NCI-H460 (cell line): ENCODE results near the gene AKT1S1. TPM values are rescaled to one million over a fixed set of nuclear protein-coding genes. Genes with fewer than 3 reads are reported as not detected.

Experiments
- DNase-seq: peaks from one replicate; pipeline ENCODE4 v3.0.0-alpha.2; 2016; ENCODE audit warnings: low read depth; ENCODE audit errors: extremely low read depth
- total RNA-seq: library from RNA; depleted of rRNA; stranded (reverse); fragments of >200 nt; shearing (Covaris generic); gene quantifications from 2 replicates; pipeline ENCODE4 v1.2.3, GENCODE V29; 2014

The AKT1S1 gene
- total RNA-seq, 1 experiment from 2014 or later: 17.0 TPM

DNA sequence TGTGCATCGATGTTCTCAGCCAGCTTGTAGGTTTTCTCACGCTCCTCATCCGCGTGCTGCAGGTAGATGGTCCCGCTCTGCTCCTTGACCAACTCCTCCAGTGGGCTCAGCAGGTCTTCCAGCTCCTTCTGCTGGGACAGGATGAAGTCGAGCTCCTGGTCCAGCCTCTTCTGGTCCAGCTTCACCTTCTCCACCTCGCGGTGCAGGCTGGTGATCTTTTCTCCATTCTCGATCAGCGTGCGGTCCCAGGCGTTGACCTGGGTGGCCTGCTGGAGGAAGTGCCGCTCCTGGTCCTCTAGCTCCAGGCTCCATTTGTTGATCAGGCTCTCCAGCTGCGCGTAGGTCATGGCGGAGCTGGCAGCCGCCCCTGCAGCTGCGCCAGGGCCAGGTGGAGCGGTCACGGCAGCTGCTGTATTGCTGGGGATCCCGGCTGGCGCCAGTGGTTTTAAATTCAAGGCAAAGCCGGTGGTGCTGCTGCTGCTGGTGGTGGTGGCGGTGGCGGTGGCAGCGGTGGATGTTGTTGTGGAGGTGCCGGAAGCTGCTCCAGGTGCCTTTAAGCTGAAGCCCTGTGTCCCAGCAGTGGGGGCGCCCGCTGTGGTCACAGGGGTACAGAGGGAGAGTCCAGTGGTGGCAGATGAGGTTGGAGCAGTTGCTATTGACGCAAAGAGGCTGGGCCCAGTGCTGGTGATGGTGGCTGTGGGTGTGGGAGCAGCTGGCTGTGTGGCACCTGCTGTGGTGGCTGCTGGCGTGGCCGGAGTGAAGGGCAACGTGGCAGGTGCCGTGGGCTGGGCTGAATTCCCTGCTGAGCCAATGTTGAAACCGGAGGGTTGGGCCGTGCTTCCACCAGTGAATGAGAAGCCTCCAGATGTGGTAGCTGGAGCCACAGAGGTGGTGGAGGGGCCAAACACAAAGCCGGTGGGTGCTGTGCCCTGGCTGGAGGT lies 31.6 kb upstream of the AKT1S1 start:
- DNase-seq: no peak

DNA sequence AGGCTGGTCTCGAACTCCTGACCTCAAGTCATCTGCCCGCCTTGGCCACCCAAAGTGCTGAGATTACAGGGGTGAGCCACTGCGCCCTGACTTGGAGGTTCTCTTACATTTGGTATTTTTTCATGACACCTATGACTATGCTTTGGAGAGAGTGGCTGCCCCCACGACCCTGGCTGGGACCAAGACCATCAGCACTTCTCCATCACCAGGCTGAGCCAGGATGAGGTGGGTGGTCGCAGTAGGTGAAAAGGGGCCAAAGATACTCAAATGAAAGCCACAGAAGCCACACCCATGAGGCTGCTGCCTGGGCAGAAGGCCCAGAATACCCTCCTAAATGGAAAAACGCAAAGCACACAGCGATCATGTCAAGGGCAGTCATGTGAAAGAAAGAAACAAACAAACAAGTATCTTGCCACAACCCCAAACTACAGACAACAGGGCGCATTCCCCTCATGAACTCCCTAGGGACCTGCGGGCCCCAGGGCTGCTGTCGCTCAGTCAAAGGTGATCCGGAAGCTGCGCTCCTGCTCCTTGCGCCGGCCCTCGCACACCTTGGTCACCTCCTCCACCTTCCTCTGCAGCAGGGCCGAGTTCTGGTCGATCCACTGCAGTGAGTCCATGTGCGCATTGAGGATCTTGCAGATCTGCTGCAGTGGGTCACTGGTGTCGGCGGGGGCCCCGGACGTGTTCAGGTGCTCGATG lies 30.7 kb upstream of the AKT1S1 start:
- no peak for DNase-seq

DNA sequence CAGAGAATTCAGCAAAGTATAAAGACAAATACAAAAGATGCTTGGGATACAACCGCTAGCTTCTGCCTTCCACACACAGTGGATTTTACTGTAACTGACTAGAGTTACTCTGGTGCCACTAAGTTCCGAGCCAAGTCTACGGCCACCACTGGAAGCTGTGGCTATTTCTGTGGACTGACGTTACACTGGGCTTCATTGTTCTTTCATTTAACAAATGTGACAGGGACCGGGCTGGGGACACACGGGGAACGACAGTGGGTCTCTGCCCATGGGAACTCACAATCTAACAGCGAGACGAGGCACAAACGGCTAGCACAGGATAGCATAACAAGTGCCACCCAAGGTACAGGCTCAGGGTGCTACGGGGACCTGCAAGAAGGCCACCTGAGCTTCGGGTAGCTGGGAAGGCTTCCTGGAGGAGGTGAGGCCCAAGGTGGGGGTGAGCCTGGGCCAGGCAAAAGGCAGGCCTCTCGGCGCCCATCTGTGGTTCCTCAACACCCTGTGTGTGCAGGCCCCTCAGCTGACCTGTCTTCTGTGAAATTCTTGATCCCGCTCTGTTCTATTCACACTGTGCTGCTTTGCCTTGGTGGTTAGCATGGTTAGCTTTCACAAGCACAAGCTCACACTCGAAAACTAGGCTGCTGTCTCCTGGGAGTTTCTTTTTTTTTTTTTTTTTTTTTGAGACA lies 29.9 kb upstream of the AKT1S1 start:
- no peak for DNase-seq

DNA sequence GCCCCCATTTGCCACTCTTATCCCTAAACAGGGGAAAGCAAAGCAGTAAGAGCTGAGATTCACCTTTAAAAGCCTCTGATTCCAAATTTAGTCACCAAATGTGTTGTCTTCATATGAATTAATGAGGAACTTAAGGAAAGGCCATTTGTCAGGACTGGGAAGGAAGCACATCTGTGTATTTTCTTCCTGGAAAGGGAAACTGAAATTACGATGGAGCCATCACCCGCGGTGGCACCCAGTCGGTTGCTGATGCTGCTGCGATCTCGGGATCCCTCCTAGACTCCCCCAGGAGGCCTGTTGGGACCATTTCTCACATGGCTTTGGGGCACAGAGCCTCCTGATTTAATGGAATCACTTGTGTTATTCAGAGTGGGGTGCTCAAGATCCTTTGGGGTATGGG lies 27.0 kb upstream of the AKT1S1 start:
- no peak for DNase-seq

DNA sequence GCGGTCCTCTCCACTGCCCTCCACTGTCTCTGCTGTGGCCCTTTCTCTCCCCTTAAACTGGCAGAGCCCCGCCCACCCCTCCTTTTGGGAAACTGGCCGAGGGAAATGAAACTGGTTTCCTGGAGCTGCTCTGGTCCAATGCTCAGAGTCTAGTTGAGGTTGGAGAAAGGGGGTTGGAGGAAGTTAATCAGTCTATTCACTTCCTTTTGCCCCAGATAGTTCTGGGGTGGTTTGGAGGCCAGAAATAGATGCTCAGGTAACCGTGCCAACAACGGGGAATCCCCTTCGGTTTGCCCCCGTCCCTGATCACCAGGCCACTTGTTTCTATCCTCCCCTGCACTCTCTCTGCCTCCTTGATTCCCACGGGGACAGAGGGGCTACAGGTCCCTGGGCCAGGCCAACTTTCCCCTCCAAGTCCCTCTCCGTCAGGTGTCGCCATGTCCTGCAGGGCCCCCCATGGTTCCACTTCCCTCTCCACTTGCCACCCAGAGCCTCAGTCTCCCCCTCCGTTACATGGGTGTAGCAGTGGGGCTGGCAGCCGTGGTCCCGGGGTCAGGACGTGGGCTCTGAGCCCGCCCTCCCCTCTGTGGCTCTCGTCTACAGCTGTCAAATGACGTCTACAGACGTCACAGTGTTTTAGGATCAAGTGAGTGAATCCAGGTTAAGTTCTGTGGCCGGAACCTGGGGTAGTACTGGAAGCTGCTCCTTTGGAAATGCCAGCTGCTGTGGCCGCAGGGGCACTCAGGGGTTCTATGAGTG lies 19.9 kb upstream of the AKT1S1 start, which contains the start of gene IL4I1:
Gene IL4I1, minus strand, starts transcription at position 25 of the 759 bp plus-strand sequence. CDS start 727 bp downstream, outside the sequence.
- no peak for DNase-seq

DNA sequence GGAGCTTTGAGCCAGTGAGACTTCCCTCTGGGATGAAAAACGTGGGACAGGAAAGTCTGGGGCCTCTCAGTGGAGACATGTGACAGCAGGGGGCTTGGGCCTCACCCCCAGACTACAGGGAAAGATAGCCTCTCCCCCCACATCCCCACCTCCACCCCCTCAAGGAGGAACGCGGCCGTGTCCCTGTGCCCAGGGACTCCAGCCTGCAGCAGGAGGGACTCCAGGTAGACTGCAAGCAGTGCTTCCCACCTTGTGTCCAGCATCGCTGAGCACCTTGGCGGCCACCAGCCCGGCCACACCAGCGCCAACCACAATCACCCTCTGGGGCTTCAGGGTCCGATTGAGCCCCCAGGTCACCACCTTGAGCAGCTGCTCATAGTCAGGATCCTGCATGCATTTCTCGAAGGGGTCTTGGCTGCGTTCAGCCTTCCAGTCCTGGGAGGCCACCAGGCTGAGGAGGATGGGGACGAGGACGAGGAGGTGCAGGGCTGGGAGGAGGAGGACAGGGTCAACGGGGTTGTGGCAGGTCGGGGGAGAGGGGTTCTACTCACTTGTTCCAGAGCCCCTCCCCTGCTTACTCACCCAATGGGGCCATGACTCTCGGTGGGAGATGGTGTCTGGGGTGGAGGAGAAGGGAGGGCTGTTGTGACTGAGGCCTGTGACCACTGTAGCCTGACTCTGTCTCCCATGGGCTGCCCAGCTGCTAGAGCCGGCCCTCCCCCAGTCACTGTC lies 18.6 kb upstream of the AKT1S1 start:
- DNase-seq: no peak

DNA sequence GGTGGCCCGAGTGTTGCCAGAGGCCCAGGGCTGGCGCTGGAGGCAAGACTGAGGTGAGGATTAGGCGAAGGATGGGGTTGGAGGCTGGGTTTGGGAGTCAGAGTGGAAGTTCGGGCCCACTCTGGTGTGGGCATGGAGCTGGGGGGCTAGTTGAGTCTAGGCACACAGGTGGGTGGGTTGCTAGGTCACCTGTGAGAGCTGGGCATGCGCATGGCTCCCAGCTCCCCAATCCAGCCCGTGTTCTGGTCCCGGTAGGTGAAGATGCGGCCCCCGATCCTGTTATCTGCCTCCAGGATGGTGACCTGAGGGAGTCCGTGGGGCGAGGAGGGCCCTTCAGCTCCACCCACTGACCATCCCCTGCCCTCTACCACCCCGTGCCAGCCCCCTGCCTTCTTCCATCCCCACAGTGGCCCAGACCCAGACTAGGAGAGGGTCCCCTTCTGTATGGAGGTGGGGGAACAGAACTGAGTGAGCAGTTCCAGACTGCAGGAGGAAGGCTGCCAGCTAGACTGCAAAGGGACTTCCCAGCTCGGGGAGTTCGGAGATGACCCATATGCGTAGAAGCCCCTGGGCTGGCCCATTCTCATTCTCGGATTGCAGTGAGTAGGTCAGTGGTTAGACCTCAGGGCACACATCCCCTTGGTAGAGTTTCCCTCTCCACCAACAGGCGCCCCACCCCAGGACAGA lies 17.9 kb upstream of the AKT1S1 start:
- DNase-seq: no peak

DNA sequence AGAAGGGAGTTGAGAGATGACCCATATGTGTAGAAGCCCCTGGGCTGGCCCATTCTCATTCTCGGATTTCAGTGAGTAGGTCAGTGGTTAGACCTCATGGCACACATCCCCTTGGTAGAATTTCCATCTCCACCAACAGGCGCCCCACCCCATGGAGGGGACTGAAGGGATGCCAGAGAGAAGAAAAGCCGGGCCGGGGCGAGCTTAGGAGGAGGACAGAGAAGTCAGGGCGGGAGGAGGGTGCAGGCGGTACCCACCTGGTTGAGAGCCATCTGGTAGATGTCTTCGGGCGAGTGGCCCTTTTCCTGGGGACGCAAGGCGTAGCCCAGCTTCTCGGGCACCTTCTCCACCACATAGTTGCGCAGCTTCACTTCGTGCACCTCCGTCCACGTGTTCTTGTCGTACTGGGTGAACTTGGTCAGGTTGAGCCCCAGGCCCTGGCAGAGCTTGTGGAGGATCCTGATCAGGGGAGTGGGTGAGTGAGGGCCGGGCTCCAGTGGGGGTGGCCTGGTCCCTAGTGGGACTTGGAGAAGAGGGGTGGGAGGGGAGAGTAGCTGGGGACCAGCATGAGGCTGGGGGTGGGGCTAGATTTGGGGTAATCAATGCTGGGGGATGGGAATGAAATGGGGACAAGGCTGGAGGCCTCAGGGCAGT lies 17.0 kb upstream of the AKT1S1 start:
- DNase-seq: no peak

DNA sequence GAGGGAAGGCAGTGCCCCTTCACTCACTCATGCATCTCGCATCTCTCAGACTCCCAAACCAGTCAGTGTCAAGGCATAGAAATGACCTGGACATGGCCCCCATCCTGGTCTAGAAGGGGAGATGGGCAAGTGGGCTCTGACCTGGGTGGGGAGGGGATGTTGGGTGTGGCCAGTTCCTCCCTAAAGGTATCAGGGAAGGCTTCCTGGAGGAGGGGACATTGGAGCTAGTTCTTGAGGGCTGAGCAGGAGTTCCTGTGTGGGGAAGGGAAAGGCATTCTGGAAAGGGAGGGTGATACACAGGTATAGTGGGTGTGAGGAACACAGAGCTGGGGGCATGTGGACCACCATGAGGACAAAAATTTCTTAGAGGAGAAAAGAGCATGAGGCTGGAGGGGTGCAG lies 15.6 kb upstream of the AKT1S1 start:
- DNase-seq: no peak

DNA sequence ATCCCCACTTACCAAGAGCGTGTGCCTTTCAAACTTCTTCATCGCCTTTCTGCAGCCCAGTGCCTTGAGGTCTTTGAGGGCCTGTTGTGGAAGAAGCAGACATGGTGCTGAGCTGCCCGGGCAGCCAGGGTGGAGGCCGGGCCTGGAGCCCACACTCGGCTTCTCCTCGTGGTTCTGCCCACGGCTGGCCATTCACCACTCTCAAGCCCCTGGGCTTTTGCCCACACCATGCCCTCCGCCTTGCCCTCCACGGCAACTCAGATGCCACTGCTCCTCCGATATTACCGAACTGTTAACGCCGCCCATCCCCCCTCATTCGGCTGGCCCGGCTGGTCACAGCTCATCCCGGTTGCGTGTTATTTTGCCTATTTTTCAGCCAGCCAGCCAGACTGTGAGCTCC lies 14.2 kb upstream of the AKT1S1 start:
- no peak for DNase-seq

DNA sequence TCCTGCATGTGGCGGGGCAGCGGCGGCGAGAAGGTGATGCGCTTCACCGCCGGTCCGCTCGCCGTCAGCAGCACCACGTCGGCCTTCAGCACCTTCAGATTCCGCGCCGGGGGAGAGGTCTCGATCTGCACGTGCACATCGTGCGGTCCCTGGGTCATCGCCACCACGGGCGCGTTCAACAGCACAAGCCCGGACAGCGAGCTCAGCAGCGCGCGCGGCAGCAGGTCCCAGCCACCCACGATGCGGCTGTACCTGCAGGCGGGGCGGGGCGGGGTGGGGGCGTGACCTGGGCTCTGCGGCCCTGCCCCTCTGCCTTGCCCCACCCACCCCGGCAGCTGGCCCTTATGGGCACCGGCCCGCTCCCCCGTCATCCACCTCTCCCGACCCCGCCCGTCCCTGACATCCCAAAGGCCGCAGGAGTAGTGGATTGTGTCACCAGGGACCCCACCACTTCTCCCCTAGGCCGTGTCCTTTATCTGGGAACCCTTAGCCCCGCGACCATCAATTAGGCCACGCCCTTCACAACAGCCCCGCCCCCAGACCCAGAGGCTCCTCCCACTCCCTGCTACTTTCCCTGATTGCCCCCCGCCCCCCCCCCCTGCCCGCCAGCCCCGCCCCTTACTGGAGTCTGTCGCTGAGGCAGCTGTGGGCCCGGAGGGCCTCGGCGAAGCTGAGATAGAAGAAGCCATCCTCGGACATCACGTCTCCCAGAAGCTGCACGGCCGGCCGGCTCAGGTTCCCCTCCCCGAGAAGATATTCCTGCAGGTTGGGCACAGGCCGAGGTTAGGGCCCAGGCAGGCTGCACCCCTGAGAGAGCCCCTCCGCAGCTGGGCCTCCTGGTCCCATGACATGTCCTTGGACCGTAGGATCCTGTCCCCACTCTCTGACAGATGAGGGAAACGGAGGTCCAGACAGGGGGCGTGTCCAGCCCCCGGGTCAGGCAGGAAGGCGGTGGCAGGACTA lies 13.5 kb upstream of the AKT1S1 start:
- DNase-seq: no peak

DNA sequence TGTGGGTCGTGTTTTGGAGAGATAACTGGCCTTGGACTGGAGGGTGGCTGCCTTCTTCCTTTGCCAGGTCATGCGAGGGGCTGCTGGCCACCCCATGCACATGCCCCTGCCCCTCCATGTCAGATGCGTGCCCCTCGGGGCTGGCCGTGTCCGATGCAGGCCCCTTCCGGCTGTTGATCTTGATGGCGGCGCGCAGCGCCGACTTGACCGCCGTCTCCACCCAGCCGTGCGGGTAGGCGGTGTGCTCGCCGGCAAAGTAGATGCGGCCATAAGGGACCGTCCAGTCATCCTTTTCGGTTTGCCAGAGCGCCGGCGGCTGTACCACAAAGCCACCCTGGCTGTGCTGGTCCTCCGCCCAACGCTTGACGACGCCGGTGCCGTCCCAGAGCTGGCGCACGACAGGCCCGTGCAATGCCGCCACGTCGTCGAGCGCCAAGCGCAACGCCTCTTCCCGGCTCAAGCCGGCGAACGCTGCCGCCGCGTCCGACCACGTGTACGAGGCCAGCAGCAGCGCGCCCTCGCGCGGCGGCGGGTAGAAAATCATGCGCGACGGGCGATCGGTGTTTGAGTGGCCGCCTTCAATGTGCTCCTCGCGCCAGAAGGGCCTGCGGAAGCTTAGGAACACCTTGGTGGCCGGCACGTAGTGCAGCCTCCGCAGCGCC lies 12.7 kb upstream of the AKT1S1 start:
- peak; percentile 53 for DNase-seq

DNA sequence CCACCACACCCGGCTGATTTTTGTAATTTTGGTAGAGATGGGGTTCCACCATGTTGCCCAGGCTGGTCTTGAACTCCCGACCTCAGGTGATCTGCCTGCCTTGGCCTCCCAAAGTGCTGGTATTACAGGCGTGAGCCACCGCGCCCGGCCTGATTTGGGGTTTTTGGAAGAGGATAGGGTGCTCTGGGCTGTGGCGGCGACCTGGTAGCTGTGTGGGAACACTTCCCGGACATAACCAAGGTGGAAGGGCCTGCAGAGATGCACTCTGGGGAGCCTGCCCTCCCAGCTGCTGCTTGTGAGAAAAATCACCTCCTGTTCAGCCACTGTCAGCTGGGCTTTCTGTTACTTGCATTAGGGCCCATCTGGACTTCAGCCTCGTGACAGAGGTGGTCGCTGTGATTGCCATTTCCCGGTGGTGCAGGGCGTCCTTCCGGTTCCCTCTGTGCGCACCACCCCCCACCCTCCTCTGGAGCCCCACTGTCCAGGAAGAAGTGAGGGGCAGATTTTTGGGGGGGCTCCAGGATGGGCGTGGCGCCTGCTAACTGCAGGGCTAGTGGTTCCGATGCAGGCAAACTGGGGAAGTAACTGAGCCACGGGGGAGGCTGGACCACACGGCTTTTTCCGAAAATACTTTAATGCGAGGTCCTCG lies 12.0 kb upstream of the AKT1S1 start:
- DNase-seq: no peak

DNA sequence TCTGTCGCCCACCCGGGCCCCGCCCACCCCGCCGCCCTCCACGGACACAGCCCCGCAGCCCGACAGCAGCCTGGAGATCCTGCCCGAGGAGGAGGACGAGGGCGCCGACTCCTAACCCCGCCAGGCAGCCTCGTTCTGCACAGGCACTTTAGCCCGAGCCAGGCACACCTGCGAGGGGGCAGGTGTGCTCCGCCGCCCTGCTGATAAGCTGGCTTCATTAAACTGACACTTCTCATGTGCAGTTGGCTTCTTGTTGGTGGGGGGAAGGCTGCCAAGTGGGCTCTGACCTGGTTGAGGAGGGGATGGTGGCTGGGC lies 11.3 kb upstream of the AKT1S1 start:
- DNase-seq: no peak

DNA sequence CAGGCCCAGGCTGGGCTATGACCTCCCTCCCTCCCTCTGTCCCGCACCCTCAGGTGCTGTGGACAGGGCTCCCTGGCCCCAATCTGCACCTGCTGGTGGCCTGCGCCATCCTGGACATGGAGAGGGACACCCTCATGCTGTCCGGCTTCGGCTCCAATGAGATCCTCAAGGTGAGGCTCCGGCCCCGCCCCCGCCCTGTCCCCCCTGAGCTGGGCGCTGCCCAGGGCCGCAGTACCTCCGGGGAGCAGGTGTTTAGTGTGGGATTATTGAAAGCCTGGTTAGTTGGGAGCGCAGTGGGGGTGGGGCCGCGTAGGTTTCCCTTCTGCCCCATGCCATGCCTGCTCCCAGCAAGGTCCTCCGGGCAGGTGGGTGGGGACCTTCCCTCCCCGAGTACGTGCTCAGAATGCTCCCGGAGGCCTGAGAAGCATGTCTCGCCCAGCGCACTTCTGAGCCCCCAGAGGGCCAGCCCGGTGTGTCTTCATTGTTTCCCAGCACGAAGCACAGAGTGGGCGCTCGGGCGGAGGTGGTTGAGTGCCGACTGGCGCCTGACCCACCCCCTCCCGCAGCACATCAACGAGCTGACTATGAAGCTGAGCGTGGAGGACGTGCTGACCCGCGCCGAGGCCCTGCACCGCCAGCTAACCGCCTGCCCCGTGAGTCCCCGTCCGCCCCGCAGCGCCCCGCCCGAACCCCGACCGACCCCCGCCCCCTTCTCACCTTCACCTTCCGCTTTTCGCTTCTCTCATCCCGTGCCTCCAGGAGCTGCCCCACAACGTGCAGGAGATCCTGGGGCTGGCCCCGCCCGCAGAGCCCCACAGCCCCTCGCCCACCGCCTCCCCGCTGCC lies 10.7 kb upstream of the AKT1S1 start:
- DNase-seq: no peak
